HEK293 (cell line): Measurements from ENCODE around the gene RAD52.

Source experiments
- BCL11A ChIP-seq: fragments of 450-650 bp; formaldehyde crosslinking; IDR thresholded peaks from 2 replicates; pipeline ENCODE4 v1.5.1; 2016; ENCODE audit warnings: low read depth, missing biosample characterization, missing genetic modification characterization
- KLF8 ChIP-seq: fragments of 450-650 bp; formaldehyde crosslinking; IDR thresholded peaks from 2 replicates; pipeline ENCODE4 v1.5.1; 2016; ENCODE audit warnings: missing biosample characterization, missing genetic modification characterization
- MEIS1 ChIP-seq: sonication (generic); formaldehyde crosslinking; IDR thresholded peaks from 2 replicates; pipeline ENCODE4 v1.8.1; 2022; ENCODE audit warnings: missing genetic modification reagents, mild to moderate bottlenecking, borderline replicate concordance
- MYNN ChIP-seq: fragments of 450-650 bp; formaldehyde crosslinking; IDR thresholded peaks from 2 replicates; pipeline ENCODE4 v1.5.1; 2016; ENCODE audit warnings: missing biosample characterization, missing genetic modification characterization, borderline replicate concordance
- MZF1 ChIP-seq: fragments of 450-650 bp; formaldehyde crosslinking; IDR thresholded peaks from 2 replicates; pipeline ENCODE4 v1.5.1; 2017; ENCODE audit warnings: missing biosample characterization, missing genetic modification characterization, borderline replicate concordance
- ZBTB1 ChIP-seq: fragments of 450-650 bp; formaldehyde crosslinking; IDR thresholded peaks from 2 replicates; pipeline ENCODE4 v1.5.1; 2016; ENCODE audit warnings: missing biosample characterization, missing genetic modification characterization
- ZBTB48 ChIP-seq: fragments of 450-650 bp; formaldehyde crosslinking; IDR thresholded peaks from 2 replicates; pipeline ENCODE4 v1.5.1; 2016; ENCODE audit warnings: missing biosample characterization, missing genetic modification characterization
- ZBTB8A ChIP-seq: fragments of 450-650 bp; formaldehyde crosslinking; IDR thresholded peaks from 2 replicates; pipeline ENCODE4 v1.5.1; 2016; ENCODE audit warnings: missing biosample characterization, missing genetic modification characterization
- ZIC2 ChIP-seq: fragments of 450-650 bp; formaldehyde crosslinking; IDR thresholded peaks from 2 replicates; pipeline ENCODE4 v1.5.1; 2016; ENCODE audit warnings: missing biosample characterization, missing genetic modification characterization
- ZNF16 ChIP-seq: fragments of 450-650 bp; formaldehyde crosslinking; IDR thresholded peaks from 2 replicates; pipeline ENCODE4 v1.5.1; 2016; ENCODE audit warnings: low read depth, missing biosample characterization, missing genetic modification characterization
- ZNF169 ChIP-seq: fragments of 450-650 bp; formaldehyde crosslinking; IDR thresholded peaks from 2 replicates; pipeline ENCODE4 v1.5.1; 2016; ENCODE audit warnings: missing biosample characterization, missing genetic modification characterization
- ZNF174 ChIP-seq: fragments of 450-650 bp; formaldehyde crosslinking; IDR thresholded peaks from 2 replicates; pipeline ENCODE4 v1.5.0; 2017; ENCODE audit warnings: missing biosample characterization, mild to moderate bottlenecking, missing genetic modification characterization
- ZNF239 ChIP-seq: fragments of 450-650 bp; formaldehyde crosslinking; IDR thresholded peaks from 2 replicates; pipeline ENCODE4 v1.5.1; 2016; ENCODE audit warnings: missing biosample characterization, missing genetic modification characterization
- ZNF433 ChIP-seq: fragments of 450-650 bp; formaldehyde crosslinking; IDR thresholded peaks from 2 replicates; pipeline ENCODE4 v1.5.1; 2016; ENCODE audit warnings: missing biosample characterization, missing genetic modification characterization, low read depth
- ZNF510 ChIP-seq: fragments of 450-650 bp; formaldehyde crosslinking; IDR thresholded peaks from 2 replicates; pipeline ENCODE4 v1.5.1; 2018; ENCODE audit warnings: mild to moderate bottlenecking, missing genetic modification characterization, missing biosample characterization; ENCODE audit not compliant: insufficient replicate concordance
- ZNF529 ChIP-seq: fragments of 450-650 bp; formaldehyde crosslinking; IDR thresholded peaks from 2 replicates; pipeline ENCODE4 v1.5.1; 2017; ENCODE audit warnings: missing genetic modification characterization, missing biosample characterization; ENCODE audit not compliant: insufficient replicate concordance
- ZNF544 ChIP-seq: fragments of 450-650 bp; formaldehyde crosslinking; IDR thresholded peaks from 2 replicates; pipeline ENCODE4 v1.5.0; 2017; ENCODE audit warnings: missing biosample characterization, missing genetic modification characterization
- ZNF571 ChIP-seq: fragments of 450-650 bp; formaldehyde crosslinking; IDR thresholded peaks from 2 replicates; pipeline ENCODE4 v1.5.0; 2017; ENCODE audit warnings: missing biosample characterization, missing genetic modification characterization
- ZNF654 ChIP-seq: fragments of 450-650 bp; formaldehyde crosslinking; IDR thresholded peaks from 2 replicates; pipeline ENCODE4 v1.5.1; 2016; ENCODE audit warnings: low read depth, missing biosample characterization, missing genetic modification characterization
- ZNF664 ChIP-seq: fragments of 450-650 bp; formaldehyde crosslinking; IDR thresholded peaks from 2 replicates; pipeline ENCODE4 v1.5.1; 2016; ENCODE audit warnings: missing biosample characterization, missing genetic modification characterization
- ZNF677 ChIP-seq: fragments of 450-650 bp; IDR thresholded peaks from 2 replicates; pipeline ENCODE4 v1.5.0; 2018; ENCODE audit warnings: missing biosample characterization, mild to moderate bottlenecking, missing genetic modification characterization, moderate library complexity
- ZNF791 ChIP-seq: fragments of 450-650 bp; formaldehyde crosslinking; IDR thresholded peaks from 2 replicates; pipeline ENCODE4 v1.5.1; 2016; ENCODE audit warnings: missing biosample characterization, missing genetic modification characterization
- ZNF830 ChIP-seq: fragments of 450-650 bp; IDR thresholded peaks from 2 replicates; pipeline ENCODE4 v1.5.0; 2018; ENCODE audit warnings: missing biosample characterization, missing genetic modification characterization, low read depth, mild to moderate bottlenecking, moderate library complexity
- ZNF837 ChIP-seq: fragments of 450-650 bp; formaldehyde crosslinking; IDR thresholded peaks from 2 replicates; pipeline ENCODE4 v1.5.1; 2016; ENCODE audit warnings: missing biosample characterization, missing genetic modification characterization
- ZNF843 ChIP-seq: fragments of 450-650 bp; formaldehyde crosslinking; IDR thresholded peaks from 2 replicates; pipeline ENCODE4 v1.5.1; 2016; ENCODE audit warnings: missing biosample characterization, missing genetic modification characterization
- ZSCAN30 ChIP-seq: fragments of 450-650 bp; IDR thresholded peaks from 2 replicates; pipeline ENCODE4 v1.5.1; 2018; ENCODE audit warnings: missing biosample characterization, mild to moderate bottlenecking, missing genetic modification characterization, moderate library complexity
- TF ChIP-seq, protein P1 (sequence below): fragments of 450-650 bp; formaldehyde crosslinking; IDR thresholded peaks from 2 replicates; pipeline ENCODE4 v1.5.1; 2016; ENCODE audit warnings: missing biosample characterization, missing genetic modification characterization
- TF ChIP-seq, protein P2 (sequence below): fragments of 450-650 bp; formaldehyde crosslinking; IDR thresholded peaks from 2 replicates; pipeline ENCODE4 v1.5.1; 2016; ENCODE audit warnings: missing biosample characterization, missing genetic modification characterization
- TF ChIP-seq, protein P3 (sequence below): fragments of 450-650 bp; IDR thresholded peaks from 2 replicates; pipeline ENCODE4 v1.5.1; 2018; ENCODE audit warnings: missing biosample characterization, missing genetic modification characterization
- TF ChIP-seq, protein P4 (sequence below): fragments of 450-650 bp; formaldehyde crosslinking; IDR thresholded peaks from 2 replicates; pipeline ENCODE4 v1.5.1; 2016; ENCODE audit warnings: missing biosample characterization, missing genetic modification characterization
- TF ChIP-seq, protein P5 (sequence below): fragments of 450-650 bp; formaldehyde crosslinking; IDR thresholded peaks from 2 replicates; pipeline ENCODE4 v1.5.1; 2016; ENCODE audit warnings: missing biosample characterization, missing genetic modification characterization
- TF ChIP-seq, protein P6 (sequence below): fragments of 450-650 bp; formaldehyde crosslinking; IDR thresholded peaks from 2 replicates; pipeline ENCODE4 v1.5.1; 2016; ENCODE audit warnings: missing biosample characterization, missing genetic modification characterization

RAD52 gene

DNA sequence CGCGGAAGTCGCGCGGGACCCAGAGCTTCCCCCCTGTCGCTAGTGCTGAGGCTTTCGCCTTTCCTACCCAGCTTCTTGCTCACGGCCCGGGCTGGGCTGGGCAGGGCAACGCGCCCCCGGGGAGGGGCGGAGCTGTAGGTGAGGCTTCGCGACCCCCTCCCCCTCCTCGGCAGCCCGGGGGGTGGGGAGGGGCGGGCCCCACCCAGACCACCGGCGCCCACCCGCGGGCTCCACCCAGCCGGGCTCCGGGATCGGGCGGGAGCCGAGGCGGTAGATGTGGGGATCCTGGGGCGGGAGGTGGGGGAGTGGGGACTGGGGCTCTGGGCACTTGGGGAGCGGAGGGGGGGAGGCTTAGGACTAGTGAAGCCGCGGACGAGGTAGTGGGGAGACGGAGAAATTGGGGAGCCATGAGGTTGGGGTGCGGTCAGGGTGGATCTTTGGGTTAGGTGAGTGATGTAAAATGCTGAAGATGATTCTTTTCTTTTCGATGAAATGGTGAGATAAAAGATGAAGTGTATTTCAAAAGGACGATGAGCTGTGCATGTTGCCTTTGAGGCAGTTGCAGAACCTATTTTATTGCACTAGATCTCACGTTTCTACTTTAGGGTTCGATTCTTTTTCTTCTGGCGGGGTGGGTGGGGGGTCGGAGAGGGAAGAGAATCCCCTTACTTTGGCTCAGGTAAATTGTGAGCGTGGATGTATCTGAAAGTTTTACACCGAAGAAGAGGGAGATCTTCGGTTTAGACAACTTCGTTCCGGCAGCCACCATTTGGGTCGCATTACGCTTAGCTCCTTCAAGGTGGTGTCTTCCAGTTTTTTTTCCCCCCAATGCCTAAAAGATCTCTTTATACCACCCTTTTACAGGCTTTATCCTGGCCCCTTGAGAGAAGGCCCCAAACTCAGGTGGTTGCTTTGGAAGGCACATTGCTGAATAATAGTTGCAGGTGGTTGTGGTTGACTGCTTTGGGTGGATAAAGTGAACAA, 42.1 kb upstream of the RAD52 start (continued):
- TF ChIP-seq ZNF571 (tag by site-specific recombination) (no peak), ZNF169 (tag by site-specific recombination) (no peak), ZBTB1 (tag by site-specific recombination) (no peak), ZNF677 (tag by site-specific recombination) (no peak), ZNF544 (tag by site-specific recombination) (no peak), MYNN (no peak), BCL11A (tag by site-specific recombination) (no peak), ZNF654 (tag by site-specific recombination) (no peak), ZNF433 (no peak), ZSCAN30 (peak; percentile 40; the same call in 1 of the 2 replicates), ZNF837 (no peak), ZNF510 (tag by site-specific recombination) (no peak), ZNF791 (tag by site-specific recombination) (no peak), ZIC2 (peak; percentile 41), ZBTB8A (tag by site-specific recombination) (peak; percentile 58), ZNF174 (tag by site-specific recombination) (no peak), KLF8 (tag by site-specific recombination) (peak; percentile 89), ZNF16 (tag by site-specific recombination) (no peak), MZF1 (tag by site-specific recombination) (peak; percentile 60; the same call in 1 of the 2 replicates), ZNF843 (tag by site-specific recombination) (no peak), ZNF830 (tag by site-specific recombination) (no peak), ZNF529 (tag by site-specific recombination) (no peak), ZBTB48 (tag by site-specific recombination) (peak; percentile 28; the same call in 1 of the 2 replicates), MEIS1 (CRISPR knock-in tag) (no peak), ZNF664 (tag by site-specific recombination) (no peak), ZNF239 (tag by site-specific recombination) (no peak)
- TF ChIP-seq, protein P1, sequence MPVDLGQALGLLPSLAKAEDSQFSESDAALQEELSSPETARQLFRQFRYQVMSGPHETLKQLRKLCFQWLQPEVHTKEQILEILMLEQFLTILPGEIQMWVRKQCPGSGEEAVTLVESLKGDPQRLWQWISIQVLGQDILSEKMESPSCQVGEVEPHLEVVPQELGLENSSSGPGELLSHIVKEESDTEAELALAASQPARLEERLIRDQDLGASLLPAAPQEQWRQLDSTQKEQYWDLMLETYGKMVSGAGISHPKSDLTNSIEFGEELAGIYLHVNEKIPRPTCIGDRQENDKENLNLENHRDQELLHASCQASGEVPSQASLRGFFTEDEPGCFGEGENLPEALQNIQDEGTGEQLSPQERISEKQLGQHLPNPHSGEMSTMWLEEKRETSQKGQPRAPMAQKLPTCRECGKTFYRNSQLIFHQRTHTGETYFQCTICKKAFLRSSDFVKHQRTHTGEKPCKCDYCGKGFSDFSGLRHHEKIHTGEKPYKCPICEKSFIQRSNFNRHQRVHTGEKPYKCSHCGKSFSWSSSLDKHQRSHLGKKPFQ: no peak
- TF ChIP-seq, protein P2, sequence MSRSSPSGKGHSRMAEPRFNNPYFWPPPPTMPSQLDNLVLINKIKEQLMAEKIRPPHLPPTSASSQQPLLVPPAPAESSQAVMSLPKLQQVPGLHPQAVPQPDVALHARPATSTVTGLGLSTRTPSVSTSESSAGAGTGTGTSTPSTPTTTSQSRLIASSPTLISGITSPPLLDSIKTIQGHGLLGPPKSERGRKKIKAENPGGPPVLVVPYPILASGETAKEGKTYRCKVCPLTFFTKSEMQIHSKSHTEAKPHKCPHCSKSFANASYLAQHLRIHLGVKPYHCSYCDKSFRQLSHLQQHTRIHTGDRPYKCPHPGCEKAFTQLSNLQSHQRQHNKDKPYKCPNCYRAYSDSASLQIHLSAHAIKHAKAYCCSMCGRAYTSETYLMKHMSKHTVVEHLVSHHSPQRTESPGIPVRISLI (tag by site-specific recombination): no peak
- TF ChIP-seq, protein P3, sequence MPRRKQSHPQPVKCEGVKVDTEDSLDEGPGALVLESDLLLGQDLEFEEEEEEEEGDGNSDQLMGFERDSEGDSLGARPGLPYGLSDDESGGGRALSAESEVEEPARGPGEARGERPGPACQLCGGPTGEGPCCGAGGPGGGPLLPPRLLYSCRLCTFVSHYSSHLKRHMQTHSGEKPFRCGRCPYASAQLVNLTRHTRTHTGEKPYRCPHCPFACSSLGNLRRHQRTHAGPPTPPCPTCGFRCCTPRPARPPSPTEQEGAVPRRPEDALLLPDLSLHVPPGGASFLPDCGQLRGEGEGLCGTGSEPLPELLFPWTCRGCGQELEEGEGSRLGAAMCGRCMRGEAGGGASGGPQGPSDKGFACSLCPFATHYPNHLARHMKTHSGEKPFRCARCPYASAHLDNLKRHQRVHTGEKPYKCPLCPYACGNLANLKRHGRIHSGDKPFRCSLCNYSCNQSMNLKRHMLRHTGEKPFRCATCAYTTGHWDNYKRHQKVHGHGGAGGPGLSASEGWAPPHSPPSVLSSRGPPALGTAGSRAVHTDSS (tag by site-specific recombination): no peak
- TF ChIP-seq, protein P4, sequence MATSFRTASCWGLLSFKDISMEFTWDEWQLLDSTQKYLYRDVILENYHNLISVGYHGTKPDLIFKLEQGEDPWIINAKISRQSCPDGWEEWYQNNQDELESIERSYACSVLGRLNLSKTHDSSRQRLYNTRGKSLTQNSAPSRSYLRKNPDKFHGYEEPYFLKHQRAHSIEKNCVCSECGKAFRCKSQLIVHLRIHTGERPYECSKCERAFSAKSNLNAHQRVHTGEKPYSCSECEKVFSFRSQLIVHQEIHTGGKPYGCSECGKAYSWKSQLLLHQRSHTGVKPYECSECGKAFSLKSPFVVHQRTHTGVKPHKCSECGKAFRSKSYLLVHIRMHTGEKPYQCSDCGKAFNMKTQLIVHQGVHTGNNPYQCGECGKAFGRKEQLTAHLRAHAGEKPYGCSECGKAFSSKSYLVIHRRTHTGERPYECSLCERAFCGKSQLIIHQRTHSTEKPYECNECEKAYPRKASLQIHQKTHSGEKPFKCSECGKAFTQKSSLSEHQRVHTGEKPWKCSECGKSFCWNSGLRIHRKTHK: no peak
- TF ChIP-seq, protein P5, sequence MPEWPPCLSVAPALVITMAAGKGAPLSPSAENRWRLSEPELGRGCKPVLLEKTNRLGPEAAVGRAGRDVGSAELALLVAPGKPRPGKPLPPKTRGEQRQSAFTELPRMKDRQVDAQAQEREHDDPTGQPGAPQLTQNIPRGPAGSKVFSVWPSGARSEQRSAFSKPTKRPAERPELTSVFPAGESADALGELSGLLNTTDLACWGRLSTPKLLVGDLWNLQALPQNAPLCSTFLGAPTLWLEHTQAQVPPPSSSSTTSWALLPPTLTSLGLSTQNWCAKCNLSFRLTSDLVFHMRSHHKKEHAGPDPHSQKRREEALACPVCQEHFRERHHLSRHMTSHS (tag by site-specific recombination): no peak
- TF ChIP-seq, protein P6, sequence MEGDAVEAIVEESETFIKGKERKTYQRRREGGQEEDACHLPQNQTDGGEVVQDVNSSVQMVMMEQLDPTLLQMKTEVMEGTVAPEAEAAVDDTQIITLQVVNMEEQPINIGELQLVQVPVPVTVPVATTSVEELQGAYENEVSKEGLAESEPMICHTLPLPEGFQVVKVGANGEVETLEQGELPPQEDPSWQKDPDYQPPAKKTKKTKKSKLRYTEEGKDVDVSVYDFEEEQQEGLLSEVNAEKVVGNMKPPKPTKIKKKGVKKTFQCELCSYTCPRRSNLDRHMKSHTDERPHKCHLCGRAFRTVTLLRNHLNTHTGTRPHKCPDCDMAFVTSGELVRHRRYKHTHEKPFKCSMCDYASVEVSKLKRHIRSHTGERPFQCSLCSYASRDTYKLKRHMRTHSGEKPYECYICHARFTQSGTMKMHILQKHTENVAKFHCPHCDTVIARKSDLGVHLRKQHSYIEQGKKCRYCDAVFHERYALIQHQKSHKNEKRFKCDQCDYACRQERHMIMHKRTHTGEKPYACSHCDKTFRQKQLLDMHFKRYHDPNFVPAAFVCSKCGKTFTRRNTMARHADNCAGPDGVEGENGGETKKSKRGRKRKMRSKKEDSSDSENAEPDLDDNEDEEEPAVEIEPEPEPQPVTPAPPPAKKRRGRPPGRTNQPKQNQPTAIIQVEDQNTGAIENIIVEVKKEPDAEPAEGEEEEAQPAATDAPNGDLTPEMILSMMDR (tag by site-specific recombination): no peak
